NCI-H510A (cell line): ENCODE data around the gene ARHGEF4.
A peak's percentile ranks its signal among the peaks of the same experiment; 100 is the strongest.

Experiments used
- DNase-seq: peaks from one replicate; lab custom pipeline; 2025; lab: John Stamatoyannopoulos, UW

The ARHGEF4 gene

DNA sequence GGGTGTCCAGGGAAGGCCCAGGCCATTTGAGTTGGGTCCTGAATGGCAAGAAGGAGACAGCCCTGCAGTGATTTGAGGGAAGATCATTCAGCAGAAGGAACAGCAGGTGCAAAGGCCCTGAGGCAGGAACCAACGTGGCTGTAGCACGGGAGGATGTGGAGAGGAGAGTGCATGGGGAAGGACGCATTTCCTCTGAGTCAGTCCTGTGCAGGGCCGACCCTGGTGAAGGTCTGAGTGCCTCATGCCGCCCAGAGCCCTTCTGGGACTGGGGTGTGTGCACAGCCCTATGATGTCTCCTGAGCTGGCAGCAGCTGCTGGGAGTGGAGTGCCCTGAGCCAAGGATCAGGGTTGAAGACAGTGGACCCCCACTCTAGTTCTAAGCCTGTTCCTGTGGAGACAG lies 17.9 kb upstream of the ARHGEF4 start:
- DNase-seq, result no peak

DNA sequence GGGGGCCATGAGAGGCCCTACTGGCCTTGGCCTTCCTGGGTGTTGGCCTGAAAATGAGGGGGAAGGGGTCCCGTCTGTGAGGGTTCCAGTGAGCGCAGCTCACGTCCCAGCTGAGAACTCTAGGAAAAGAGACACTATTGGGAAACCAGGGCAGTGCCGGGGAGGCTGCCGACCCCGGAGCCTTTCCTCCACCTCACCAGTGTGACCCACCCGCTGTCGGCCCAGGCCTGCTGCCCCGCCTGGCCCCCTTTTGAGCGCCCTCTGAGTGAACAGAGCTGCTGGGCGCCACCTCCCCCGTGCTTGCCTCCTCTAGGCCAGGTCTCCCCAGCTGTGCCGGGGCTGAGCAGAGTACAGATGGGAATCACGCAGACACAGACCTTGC lies 17.5 kb upstream of the ARHGEF4 start:
- no peak for DNase-seq

DNA sequence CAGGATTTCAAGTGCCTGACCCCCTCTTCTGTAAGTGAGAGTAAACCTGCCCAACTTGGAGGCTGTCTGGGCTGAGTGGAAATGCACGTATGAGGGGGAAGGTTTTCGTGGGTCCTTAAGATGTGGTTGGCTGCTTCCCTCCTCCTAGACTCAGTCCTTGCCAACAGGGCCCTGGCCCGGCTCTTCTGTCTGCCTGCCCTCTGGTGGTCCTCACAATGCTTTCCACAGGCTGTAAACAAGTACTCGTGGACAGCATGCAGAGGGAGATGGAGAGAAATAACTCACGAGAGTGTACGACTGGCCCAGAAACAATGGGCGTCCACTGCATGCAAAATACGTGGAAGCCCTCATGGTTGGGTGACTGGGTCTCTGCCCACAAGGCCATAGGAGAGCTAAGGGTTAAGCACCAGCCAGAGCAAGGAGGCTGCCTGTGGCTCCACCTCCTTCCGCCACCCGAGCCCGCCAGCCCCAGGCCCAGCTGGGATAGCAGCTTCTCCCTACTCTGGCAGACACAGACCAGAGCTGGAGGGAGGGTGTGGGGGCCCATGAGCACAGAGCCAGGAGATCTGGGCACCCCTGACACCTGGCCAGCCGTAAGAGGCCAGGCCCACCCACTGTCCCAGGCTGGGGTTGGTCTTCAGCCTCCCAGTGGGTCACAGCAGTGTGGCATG lies 17.0 kb upstream of the ARHGEF4 start:
- peak; percentile 31 for DNase-seq

DNA sequence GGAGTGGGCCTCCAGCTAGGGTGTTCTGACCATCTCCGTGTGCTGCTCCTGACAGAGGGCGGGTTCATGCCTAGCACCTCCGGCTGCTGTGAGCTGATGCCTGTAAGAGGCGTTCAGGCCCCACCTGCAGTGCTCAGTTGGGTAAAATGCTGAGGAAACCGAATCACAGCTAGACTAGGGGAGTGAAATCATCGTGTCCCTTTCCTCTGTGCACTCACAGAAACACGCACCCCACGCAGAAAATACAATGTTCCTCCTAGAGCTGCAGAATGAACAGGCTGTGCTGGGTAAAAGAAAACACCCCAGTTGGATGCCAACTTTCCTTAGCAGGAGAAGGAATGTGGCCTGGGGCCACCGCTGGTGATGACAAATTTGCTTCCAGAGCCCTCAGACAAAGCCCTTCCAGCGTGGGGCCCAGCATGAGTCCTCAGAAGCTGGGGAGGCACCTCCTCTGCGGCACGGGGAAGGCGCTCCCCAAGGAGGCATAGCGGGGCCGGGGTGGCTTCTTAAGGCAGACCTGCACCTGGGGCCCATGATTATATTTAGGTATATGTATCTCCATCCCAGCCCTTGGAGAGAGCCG lies 16.3 kb upstream of the ARHGEF4 start:
- no peak for DNase-seq

DNA sequence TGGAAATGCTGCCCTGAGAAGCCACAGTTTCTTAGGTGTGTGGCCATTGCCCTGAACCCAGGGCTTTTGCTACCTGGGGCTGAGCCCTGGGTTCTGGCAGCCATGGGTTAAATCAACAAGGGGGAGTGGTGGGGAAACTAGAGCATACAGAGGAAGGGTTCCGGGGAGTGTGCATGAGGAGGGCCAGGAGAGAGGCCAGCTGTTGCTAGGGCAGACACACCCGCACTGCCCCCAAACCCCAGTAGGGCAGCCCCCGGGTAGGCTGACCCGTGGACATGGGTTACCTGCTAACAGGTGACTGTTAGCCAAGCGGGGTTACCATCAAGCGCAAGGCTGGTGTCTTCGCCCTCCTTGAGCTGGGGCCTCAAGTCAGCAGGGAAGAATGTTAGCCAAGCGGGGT lies 14.8 kb upstream of the ARHGEF4 start:
- no peak for DNase-seq

DNA sequence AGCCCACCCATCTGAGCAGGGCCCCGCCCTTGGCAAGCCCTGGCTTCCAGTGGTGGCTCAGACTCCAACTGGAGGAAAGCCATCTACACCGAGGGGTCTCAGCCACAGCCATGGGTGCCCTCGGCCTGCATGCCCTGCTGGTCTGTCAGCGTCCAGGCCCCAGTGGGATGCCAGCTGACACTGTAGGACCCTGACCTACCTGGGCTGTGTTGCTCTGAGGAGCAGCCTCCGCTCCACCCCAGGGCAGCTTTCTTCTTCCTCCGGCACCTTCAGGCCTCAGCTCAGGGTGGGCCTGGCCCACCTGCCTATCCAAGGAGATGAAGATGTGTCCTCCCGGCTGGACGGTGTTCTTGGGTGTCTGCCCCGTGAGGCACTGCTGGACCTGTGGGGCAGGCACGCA lies 13.9 kb upstream of the ARHGEF4 start:
- DNase-seq, result no peak

DNA sequence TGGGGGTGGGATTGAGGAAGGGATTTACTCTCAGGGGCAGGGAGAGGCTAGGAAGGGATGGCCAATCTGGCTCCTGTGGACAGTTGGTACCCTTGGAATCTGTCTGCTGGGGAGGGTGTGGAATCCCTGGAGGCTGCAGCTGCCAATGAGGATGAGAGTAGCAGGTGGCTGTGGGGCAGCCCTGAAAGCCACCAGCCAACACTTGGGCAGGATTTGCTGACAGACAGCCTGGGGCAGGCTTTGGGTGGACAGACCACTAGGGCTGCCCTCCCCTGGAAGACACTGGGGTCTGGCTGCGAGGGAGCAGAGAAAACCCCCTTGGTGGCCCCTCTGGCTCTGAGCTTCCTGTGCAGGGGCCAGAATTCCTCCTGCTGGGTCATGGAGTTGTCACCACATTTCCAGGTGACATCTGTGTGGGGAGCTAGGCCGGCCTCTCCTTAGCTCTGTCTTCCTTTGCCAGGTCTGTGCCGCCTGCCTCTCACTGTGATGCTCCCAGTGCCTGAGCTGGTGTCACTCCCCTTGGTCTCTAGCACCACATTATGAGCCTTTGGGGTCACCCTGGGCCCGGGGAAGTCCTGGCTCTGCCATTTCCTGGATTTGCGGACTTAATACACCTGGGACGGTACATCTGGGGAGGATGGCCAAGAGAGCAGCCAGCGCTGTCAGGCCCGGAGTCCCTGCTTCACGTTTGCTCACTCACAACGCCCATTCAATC lies 13.4 kb upstream of the ARHGEF4 start:
- DNase-seq, result no peak

DNA sequence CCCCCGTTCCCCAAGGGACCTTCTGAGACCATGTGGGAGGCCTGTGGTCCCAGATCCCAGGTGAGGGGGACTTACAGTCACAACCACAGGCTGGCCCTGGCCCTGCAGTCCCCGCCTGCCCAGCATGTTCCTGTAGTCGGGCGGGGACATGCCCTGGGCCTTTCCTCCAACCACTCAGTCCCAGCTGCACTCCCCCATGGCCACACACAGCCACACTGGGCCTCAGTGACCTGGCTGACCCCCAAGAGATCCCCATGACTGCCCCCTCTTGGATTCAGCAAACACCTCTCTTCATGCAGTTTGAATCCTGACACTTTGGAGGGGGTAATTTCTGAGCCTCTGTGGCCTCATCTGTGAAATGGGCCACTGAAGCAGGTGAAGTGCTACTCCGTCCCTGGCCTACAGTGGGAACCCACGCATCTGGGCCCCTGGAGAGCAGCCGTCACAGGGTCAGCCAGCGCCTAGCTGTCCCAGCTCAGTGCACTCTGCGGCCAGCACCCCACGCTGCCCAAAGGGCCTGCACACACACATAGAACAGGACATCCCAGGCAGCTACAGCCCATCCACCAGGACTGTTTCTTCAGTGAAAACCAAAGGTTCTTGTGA lies 12.7 kb upstream of the ARHGEF4 start:
- no peak for DNase-seq

DNA sequence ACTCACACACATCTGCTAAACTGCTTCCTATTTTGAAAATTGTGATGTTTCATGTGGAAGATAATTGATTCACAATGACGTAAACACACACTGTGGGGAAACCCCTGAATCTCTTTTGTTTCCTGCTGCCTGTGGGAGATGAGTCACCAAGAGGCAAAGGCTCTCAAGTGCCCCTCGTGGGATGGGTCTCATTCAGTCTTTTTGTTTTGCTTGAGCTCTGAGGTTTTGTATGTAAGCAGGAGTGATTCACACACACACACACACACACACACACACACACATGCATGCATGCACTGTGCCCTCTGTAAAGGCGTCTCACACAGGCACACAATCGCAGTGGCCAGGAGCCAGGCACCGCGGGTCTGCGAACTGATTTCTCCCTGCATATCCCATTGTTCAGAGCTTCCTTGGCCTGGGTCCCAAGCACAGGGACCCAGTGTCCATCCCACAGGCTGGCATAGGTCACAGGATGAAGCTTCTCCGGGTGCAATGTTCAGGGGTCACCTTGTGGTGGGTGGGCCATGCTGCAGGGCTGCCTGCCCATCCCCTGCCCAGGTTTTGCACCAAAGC lies 12.1 kb upstream of the ARHGEF4 start:
- no peak for DNase-seq

DNA sequence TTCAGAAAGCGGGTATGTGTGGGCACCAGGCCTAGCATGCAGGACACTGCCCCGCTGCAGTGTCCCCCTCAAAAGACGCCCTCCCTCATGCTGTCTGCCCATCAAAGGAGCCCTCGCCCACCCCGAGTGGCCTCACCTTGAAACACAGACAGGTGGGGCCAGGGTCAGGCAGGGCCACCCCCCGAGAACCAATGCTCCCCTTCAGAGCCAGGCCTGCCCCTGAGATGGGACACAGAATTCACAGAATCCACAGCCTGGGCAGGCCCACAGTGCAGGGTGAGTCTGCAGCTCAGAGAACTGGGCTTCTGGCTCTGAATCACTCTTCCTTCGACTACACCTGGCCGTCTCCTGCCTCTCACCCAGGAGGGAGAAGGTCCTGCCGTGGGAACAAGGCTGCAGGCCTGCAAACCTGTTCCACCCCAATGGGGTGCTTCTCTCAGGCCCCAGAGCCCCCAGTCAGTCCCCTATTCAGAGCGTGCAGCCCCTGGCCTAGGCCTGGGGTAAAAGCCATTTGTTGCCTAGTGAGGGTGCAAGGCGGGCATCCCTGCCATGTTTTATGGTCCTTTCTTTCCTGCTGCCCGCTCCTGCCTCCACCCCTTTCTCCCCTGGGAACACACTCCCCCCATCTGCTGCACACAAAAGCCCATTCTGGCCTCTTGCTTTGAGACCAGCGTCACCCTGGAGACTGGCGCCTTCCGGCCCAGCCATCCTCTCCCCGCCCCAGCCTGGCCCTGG lies 11.3 kb upstream of the ARHGEF4 start:
- DNase-seq, result no peak

DNA sequence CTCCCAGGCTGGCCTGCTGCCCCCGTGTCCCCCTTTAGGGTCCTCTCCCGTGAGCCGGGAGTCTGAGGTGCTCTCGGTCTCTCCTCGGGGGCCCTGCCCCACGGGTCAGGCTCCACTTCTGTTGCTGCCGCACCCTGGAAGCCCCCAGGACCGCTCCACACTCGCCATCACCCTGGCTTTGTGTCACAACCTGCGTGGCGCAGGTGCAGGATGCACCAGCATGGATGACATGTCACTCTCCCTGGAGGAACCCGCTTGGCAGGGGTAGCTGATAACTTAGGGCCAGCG lies 10.8 kb upstream of the ARHGEF4 start:
- DNase-seq, result no peak

DNA sequence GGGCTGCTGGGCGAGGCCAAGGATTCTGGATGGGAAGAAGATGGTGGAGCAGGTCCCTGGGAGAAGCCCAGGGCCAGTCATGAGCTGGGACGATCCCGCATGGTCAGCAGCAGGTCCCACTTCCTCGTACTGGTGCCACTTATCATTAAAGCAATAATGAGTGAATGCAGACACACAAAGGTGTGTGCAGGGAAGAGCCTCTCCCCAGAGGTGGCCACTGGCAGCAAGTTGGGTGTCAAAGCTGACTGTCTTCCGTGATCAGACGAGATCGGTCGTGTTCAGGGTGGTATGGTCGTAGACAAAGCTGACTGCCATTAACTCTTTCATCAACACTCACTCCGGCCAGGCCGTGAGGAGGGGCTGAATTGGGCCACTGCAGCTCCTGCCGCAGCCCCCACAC lies 10.3 kb upstream of the ARHGEF4 start:
- no peak for DNase-seq

DNA sequence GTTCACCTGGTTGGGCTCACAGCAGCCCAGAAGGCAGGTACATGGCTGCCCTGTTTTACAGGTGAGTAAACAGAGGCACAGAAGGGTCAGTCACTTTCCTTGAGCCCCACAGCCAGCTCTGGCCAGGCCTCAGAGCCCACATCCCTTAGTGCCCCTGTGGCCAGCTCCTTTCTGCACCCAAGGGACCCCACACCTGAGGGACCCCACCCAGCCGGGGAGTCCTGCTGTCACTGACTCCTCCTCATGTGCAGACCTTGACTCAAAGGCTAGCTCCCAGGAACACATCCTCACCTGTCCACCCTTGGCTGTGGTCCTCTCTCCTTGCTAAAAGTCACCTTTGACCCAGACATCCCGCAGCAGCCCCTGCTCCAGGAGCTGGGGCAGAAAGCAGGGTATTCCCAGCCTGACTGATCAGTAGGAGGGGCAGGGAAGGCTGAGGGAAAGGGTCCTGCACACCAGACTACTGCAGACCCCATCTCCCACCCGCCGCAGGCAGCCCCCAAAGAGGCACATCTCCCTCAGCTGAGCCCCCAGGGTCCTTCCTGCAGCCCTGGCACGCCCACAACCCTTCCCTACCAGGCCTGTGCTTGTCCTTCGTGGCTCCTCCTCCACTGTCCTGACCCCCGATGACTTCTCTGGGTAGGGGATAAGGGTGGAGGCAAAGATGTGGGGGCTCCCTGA lies 9.8 kb upstream of the ARHGEF4 start:
- no peak for DNase-seq

DNA sequence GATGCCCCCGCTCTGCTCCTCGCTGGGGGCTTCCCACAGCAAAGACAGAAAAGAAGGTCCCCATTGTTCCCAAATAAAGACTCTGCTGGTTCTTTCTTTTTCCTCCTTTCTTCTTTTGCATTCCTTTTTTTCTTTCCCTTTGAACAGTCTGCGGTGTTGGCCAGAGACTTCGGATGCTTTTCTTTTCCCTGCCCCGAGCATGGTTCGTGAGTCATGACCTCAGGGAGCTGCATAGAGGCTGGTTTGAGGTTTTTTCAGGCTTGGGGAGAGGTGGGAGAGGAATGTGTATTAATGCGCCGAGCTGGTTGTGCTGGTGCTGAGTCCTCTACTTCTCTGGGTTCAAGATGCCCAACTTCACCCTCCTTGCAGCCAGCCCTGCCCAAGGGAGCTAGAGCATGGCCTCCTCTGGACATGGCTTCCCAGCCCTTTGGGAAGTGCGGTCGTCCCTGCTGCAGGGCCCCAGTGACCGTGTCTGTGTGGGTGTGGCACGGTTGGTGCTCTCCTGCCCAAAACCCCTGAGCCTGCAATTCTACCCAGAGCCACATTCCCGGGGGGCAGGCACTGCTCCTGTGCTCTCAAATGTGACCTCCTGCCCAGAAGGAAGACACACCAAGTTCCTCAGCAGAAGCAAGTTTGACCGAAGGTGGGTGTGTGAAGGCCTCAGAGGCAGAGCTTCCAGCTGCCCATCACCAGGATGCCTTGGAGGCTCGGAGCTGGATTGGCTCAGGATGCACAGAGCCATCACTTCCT lies 9.0 kb upstream of the ARHGEF4 start:
- DNase-seq, result no peak

DNA sequence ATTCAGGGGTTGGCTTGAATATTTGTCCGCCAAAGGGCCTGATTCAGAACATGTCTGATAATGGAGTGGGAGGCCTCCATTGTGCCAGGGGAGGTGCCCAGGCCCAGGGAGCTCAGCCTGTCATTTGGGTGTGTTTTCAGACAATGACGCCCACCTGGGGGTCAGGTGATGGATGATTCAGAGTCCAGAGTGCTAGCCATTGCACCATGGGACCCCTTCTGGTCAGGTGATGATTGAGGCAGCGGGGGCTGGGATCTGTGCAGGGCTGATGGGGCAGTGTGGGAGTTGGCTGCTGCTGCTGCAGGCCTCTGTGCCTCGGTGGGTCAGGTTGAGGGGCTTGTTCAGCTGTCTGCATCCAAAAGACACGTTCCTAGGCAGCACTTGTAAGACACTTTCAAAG lies 8.3 kb upstream of the ARHGEF4 start:
- no peak for DNase-seq

DNA sequence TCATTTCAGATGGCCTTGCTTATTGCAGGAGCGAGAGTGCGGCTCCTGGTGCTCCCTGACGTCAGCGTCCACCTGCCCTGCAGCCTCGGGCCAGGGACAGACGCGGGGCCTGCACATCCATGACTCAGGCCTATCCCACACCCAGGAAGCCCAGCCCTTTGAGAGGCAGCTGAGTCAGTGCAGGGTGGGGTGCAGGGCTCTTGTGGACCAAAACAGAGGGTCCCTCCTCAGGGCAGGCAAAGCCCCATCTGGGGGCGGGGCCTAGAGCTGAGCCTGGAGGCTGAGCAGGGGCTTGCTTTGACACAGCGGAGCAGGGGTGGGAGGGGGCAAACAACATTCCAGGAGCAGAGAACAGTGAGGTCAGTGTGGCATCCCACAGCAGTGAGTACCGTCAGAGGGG lies 7.7 kb upstream of the ARHGEF4 start:
- DNase-seq, result no peak

DNA sequence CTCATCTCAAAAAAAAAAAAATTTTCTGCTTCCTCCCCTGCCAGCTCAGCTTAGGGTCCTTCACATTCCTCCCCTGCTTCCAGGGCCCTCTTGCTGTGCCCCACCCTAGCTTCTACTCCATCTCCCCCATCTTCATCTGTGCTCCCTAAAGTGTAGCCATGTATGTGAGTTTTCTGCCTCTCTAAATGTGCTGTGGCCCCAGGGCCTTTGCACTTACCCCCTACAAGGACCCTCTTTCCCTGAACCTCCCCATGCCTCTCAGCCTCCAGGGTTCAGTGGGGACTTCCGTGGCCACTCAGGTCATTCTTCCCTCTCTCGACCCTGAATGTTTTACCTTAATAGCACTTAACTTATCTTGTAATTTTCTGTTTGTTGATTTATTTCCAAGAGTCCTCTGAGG lies 6.2 kb upstream of the ARHGEF4 start:
- DNase-seq, result no peak

DNA sequence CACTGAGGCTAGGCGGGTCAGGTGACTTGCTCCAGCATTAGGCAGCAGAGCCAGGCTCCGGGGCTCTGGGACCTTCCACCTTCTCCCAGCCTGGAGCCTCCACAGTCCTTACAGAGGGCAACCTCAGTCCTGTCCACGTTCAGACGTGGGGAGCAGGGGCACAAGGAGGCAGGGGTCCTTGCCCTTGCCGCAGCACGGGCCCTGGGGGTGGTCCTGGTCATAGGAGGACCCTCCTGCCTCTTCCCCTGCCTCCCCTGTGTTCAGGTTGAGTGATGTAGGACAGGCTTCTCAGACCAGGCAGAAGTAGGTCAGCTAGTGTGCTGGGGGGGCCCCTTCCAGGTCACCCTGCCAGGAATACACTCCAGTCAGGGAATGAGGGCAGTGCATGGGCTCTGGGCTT lies 5.4 kb upstream of the ARHGEF4 start:
- DNase-seq, result no peak

DNA sequence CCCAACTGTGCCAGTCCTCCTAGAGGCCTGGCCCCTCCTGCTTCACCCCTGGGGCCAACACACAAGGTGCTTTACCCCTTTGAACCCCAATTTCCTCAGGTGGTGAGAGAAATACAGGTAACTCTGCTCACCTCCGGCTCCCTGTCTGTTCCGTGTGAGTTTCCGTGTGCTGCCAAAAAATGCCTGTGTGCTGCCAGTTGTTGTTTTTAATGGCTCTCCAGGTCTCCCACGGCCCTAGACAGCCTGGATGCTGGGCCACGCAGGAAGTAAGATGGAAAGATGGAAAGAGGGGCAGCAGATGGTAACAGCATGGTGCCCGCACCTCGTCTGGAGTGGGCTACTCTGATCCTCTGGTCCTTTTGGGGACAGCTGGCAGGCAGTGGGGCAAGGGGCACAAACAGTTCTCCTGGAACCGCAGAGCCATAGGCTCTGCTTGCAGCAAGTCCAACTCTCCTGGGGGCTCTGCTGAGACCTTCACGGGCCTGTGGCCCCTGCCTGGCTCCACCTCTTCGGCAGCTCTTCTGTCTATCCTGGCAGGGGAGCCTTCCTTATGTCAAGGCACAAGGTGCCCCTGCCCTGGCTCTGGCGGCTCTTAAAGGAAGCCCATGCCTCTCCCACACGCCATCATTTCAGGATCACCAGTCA lies 4.3 kb upstream of the ARHGEF4 start:
- no peak for DNase-seq

DNA sequence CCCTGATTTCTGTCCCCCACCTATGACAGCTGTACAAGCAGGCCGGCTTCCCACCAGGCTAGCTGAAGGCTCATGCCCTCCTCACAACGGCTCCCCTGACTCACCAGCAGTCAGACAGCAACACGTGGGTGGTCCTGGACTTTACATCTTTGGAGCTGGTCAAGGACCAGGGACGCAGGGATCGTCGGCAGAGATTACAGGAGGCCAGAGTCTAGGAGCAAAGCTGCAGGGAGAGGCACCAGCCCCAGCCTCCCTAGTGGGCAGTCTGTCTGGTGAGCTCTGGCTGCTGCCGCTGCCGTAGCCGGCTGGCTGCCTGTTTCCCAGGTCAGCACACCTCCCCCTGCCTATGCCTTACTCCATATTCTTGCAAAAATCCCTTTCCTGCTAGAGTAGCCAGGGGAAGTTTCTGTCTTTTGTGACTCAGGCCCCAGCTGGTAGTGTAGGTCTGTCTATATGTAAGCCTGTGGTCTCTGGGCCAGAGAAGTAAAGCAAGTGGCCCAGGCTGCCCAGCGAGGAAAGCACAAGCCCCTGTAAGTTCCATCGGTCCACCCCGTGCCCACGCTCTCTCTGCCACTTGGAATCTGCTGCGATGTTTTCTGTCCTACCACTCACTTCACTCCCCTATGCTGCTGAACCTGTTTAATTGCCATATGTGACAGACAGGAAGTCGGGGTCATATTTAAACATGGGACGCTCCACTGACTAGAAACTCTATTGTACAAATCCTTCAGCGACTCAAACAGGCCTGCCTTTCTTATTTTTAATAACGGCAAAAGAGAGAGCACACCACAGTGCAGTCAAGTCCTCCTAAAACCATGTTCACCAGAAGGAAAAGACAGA lies 2.4 kb upstream of the ARHGEF4 start:
- peak; percentile 39 for DNase-seq
